ENCODE data around the gene ANTXR1.
"Not testable (repeated sequence)": the region's sequence is repeated elsewhere in the genome, so short reads cannot be mapped to it uniquely, and the experiment has no call there.

Gene ANTXR1

GRCh38 chr2:69167469-69167822 is 154.5 kb downstream of the ANTXR1 start:
- no peak for DNase-seq

DNA sequence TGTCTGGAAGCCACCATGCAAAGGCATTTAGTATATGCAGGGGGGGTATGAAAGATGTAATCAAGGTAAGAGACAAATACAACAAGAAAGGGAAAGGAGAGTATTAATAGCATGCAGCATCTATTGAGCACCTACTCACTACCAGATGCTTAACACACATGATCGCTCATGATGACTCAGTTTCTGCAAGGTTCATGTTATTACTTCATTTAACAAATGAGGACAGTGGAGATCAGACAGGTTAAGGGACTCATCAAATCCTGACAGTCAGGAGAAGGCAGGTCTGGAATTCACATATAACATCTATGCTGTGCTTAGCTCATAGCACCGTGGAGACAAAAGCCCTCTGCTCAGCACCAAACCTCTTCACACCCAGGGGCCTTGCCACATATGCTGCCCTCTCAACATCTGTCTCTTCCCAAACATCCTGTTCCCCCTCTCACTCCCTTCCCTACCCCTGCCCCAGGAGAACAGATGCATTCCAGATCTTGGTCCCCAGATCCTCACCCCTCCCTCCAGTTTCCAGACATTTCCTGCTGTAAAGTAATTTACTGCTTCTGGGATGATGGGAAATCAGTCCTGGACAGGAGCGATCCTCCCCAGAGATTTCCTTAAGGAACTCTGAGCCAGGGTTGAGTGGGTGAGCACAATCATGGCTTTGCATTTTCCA is 155.3 kb downstream of the ANTXR1 start:
- DNase-seq = no peak

GRCh38 chr2:69168950-69169654 is 156.1 kb downstream of the ANTXR1 start:
- DNase-seq = no peak

- DNase-seq = peak in 2 of 3 experiments; percentile 59 to 84
Measured at GRCh38 chr2:69169655-69170389, 156.8 kb downstream of the ANTXR1 start.

- DNase-seq = no peak
Measured at GRCh38 chr2:69170661-69171060, 157.7 kb downstream of the ANTXR1 start.

DNA sequence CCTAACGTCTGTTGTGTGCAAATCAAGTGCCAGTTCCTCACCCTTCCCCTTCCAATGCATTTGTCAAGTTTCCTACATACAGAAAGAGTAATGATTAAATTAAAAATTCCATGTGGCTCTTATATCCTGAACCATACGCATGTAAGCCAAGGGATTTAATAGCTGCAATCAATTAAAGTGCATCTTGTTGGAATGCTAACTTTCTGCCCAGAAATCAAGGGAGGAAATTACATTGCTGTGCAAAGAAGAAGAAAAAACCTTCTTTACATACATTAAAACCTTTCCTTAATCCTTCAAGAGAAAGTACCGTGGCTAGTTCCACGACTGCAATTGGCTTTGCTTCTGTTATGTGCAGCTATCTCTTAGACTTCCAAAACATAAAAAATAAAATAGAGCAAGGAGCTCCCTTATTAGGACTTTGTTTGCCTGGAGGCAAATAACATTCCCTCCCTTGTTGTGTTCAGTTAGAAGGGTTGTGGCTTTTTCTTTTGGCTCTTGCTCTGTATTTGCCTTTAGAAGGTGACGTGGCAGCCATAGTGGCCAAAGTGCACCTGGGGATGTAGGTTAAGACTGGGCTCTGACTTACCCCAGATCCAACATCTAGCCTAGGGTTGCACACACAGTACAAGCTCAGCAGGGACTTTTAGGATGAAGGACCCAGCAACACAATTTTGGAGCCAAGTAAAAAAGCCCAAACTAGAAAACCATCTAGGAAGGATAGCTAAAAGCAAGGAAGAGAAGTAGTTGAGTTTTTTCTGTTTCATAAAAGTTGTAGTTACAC is 158.3 kb downstream of the ANTXR1 start:
- no peak for DNase-seq

DNA sequence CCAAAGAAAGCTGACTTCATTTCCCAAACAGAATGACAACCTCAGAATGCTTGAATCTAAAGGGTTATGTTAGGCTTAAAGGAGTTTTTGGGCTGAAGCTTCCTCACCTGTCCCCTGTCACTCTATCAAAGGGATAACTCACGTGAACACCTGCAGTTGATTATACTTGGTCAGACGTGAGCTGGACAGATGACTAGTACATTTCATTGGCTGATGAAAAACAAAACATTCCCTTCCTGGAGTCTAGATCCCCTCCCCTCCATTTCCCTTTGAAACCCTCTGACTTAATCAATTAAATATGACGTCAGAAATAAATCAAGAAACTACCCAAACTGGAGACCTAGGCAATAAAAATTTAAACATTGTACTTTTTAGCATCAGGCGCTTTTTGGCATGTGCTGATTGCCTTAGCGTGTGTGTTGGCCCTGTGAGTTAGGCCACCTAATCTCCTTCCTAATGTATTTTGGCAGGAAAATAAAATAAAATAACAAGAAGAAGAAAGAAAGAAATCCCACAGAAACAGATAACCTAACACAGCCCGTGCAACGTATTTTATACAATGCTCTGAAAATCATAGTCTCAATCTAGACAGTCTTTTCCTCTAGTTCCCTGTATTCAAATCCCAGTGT is 159.0 kb downstream of the ANTXR1 start:
- DNase-seq = peak in 1 of 3 experiments; percentile 19

- no peak for DNase-seq
Measured at GRCh38 chr2:69173706-69174105, 160.7 kb downstream of the ANTXR1 start.

- not testable (repeated sequence) for DNase-seq
Measured at GRCh38 chr2:69174211-69174610, 161.2 kb downstream of the ANTXR1 start.

DNA sequence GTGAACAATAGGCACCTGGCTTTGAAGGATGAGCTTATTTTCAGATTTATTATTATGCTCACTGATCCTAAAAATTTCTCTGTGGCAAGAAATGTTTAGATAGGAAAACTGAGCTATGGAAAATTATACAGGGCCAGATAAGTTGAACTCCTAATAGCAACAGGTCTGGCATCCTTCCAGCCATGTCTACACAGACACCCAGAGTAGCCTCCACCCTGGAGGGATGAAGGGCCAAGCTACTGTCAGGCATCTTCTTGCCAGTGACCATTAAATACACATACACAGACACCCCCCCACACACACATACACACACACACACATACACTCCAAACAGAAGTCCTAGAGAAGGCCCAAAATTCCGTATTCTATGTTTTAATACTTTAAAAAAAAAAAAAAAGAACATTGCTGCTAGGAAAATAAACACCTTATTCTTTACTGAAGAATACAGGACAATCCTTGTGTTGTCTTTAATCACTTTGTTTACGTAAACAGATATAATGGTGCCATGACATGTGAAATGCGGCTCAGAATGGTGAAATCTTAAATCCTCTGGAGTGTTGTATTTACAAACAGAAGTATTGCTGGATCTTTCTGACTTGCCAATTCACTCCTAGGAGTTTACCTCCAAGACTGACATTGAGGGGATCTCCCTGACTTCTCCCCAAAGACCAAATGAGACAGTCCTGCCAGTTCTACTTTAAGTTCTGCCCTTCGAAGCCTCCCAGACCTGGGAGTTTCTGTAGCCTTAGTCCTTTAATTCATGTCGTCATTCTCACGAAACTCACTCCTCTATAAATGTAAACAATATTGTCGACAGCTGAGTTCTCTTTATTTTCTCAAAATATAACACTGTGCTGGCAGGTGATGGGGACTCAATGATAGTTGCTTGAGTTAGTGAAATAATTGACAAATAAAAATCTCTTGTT is 163.1 kb downstream of the ANTXR1 start:
- DNase-seq = peak in 1 of 3 experiments; percentile 19

GRCh38 chr2:69177063-69177771 is 164.2 kb downstream of the ANTXR1 start:
- no peak for DNase-seq

DNA sequence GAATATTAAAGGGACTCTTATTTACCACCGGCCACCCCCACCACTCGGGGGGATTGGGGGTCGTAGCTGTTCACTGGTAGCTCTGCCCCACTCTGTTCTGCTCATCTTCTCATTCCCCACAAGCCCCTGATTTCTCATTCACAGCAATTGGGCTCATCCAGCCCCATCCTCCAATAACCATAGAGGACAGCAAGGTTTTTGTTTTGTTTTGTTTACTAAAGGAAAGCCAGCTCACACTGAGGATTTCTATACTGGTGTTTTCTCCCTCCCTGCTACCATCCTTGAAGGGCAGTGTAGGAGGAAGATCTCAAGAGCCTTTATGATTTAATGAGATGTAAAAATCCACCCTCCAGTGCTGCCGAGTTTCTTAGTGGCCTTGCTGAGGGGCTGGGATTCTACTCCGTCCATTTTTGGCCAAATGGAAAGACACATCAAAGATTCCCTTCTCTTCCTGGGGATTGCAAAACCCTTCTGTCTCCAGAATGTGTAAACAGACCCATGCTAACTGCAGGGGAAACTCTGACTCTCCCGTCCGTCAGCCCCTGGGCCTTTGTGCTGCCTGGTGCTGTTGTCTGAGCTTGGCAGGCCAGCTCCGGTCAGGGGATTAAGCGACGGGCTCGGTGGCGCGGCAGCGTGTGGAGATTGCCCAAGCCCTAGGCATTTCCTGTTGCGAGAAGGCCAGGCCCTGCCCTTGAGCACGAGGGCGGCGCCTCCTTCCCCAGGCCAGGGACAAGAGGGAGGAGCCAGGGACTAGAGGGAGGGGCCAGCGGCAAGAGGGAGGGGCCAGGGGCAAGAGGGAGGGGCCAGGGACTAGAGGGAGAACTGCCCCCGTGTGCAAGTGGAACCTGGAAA is 165.0 kb downstream of the ANTXR1 start:
- DNase-seq = peak in 1 of 3 experiments; percentile 5

- DNase-seq = no peak
Measured at GRCh38 chr2:69178756-69179155, 165.8 kb downstream of the ANTXR1 start.

DNA sequence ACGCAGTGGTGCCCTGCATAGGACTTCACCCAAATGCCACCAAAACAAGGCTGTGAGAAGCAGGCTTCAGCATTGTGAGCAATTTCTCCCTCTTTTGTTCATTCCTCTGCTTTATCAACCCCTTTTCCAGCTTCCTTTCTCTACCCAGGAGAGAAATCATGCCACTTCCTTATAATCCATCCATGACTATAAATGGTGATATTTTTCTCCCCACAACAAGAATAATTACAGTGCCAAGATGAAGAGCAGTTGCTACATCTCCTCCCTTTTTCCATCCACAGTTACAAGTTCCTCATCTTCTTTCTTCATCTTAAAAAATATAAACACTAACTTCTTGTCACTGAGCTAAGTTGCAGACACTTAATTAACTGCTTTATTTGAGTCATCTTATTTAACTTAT is 167.2 kb downstream of the ANTXR1 start:
- no peak for DNase-seq

GRCh38 chr2:69180974-69181373 is 168.0 kb downstream of the ANTXR1 start:
- no peak for DNase-seq

DNA sequence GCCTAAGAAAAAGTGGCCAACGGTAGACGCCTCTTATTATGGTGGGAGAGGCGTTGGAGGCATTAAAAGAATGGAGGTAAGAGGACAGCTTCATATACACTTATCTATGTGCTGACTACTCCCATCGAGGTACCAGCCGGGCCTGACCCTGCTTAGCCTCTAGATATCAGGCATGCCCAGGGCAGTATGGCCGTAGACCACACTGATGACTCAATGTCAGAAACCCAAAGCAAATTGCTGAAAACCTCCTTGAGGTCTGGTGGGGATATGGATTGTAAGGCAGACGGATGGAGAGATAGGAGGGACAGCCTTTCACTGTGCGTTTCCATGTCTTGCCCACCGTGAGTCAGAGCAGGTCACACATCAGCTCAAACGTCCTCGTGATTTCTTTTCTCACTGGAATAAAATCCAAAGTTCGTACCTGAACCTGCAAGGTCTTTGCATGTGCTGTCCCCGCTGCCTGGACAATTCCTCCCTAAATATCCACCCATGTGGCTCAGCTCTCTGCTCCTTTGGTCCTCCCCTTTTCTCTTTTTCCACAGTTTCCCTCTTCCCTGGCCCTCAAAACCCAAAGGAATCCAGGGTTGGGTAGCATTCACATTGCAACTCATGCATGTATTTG is 168.9 kb downstream of the ANTXR1 start:
- no peak for DNase-seq

- DNase-seq = no peak
Measured at GRCh38 chr2:69183659-69184058, 170.7 kb downstream of the ANTXR1 start.

GRCh38 chr2:69184224-69184623 is 171.2 kb downstream of the ANTXR1 start:
- DNase-seq = no peak

GRCh38 chr2:69185807-69186206 is 172.8 kb downstream of the ANTXR1 start:
- peak; percentile 53 to 90 (median 73) for DNase-seq

All from NCI-H1417 (cell line).